ENCODE data around the gene DRGX. TPM values are rescaled to one million over a fixed set of nuclear protein-coding genes. Genes with fewer than 3 reads are reported as not detected.

The DRGX gene
- total RNA-seq, 1 donor from 2014 or later = not detected

Other genes with a start within 250 kb of the DRGX start
- gene TMEM273, start 207.7 kb downstream of the DRGX start, total RNA-seq = 3.8 TPM
- gene C10orf71, start 96.9 kb downstream of the DRGX start, total RNA-seq = not detected
- 19.0 TPM for gene ERCC6, start 143.0 kb upstream of the DRGX start, total RNA-seq
- gene SLC18A3, start 214.2 kb upstream of the DRGX start, total RNA-seq = not detected
- not detected for gene CHAT, start 217.9 kb upstream of the DRGX start, total RNA-seq